Measurements from ENCODE around the gene AP1M1.

The AP1M1 gene

GRCh38 chr19:16157601-16158000, 40.1 kb upstream of the AP1M1 start:
- TF ChIP-seq, protein P1, sequence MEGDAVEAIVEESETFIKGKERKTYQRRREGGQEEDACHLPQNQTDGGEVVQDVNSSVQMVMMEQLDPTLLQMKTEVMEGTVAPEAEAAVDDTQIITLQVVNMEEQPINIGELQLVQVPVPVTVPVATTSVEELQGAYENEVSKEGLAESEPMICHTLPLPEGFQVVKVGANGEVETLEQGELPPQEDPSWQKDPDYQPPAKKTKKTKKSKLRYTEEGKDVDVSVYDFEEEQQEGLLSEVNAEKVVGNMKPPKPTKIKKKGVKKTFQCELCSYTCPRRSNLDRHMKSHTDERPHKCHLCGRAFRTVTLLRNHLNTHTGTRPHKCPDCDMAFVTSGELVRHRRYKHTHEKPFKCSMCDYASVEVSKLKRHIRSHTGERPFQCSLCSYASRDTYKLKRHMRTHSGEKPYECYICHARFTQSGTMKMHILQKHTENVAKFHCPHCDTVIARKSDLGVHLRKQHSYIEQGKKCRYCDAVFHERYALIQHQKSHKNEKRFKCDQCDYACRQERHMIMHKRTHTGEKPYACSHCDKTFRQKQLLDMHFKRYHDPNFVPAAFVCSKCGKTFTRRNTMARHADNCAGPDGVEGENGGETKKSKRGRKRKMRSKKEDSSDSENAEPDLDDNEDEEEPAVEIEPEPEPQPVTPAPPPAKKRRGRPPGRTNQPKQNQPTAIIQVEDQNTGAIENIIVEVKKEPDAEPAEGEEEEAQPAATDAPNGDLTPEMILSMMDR (IDR thresholded peaks at IDR 0.05; ENCODE audit: borderline replicate concordance, control extremely low read depth, extremely low read depth, insufficient read depth, missing control alignments) = no peak
- in situ Hi-C loops (cut with MboI; ENCODE audit: low sequenced_read_pairs, unreplicated experiment) = no loop called here
- no peak for DNase-seq (ENCODE audit: low spot score)

DNA sequence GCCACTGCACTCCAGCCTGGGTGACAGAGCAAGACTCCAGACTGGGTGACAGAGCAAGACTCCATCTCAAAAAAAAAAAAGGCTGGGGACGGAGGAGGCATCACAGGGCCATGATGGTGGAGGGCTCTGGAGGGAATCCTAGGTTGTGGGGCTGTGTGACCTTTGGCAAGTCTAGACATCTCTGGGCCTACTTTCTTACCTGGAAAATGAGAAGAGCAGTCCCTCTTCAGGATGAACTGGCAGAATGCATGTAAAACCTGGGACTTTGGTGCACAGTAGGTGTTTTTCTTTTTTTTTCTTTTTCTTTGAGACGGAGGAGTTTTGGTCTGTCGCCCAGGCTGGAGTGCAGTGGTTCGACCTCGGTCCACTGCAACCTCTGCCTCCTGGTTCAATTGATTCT, 38.1 kb upstream of the AP1M1 start:
- in situ Hi-C loops (cut with MboI; ENCODE audit: low sequenced_read_pairs, unreplicated experiment) = no loop called here
- TF ChIP-seq, protein P1 (IDR thresholded peaks at IDR 0.05; ENCODE audit: borderline replicate concordance, control extremely low read depth, extremely low read depth, insufficient read depth, missing control alignments) = no peak
- DNase-seq (ENCODE audit: low spot score) = no peak

GRCh38 chr19:16160445-16160942, 37.2 kb upstream of the AP1M1 start:
- in situ Hi-C loops (cut with MboI; ENCODE audit: low sequenced_read_pairs, unreplicated experiment) = no loop called here
- TF ChIP-seq, protein P1 (IDR thresholded peaks at IDR 0.05; ENCODE audit: borderline replicate concordance, control extremely low read depth, extremely low read depth, insufficient read depth, missing control alignments) = no peak
- DNase-seq (ENCODE audit: low spot score) = no peak

GRCh38 chr19:16160943-16161560, 36.7 kb upstream of the AP1M1 start:
- in situ Hi-C loops (cut with MboI; ENCODE audit: low sequenced_read_pairs, unreplicated experiment) = no loop called here
- no peak for DNase-seq (ENCODE audit: low spot score)
- TF ChIP-seq, protein P1 (IDR thresholded peaks at IDR 0.05; ENCODE audit: borderline replicate concordance, control extremely low read depth, extremely low read depth, insufficient read depth, missing control alignments) = no peak

GRCh38 chr19:16161840-16162239, 35.9 kb upstream of the AP1M1 start:
- DNase-seq (ENCODE audit: low spot score) = no peak
- in situ Hi-C loops (cut with MboI; ENCODE audit: low sequenced_read_pairs, unreplicated experiment) = no loop called here
- TF ChIP-seq, protein P1 (IDR thresholded peaks at IDR 0.05; ENCODE audit: borderline replicate concordance, control extremely low read depth, extremely low read depth, insufficient read depth, missing control alignments) = no peak

DNA sequence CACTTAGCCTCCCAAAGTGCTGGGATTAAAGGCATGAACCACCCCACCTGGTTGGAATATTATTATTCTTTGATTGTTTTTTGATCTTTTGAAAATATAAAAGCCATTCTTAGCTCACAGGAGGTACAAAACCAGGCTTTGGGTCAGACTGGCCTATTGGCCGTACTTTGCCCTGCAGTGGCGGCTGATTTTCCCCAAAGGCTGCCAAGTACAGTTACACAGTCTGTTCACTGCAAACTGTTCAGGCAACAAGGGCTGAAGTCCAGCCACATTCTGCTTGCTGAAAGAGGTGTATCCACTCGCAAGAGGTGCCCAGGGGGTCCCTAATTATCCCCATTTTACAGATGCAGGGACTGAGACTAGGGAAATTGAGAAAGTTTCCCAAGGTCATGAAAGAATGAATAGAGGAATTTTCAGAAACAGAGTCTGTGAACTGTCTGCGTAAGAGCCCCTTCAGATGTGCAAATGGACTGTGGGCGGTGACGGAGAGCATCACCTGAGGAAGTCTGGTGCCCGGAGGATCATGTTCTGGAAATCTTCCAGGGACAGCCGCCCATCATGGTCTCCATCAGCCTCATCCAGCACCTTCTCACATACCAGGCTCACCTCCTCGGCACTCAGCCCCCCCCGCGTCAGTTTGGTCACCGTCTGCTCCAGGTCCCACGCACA, 33.4 kb upstream of the AP1M1 start:
- DNase-seq (ENCODE audit: low spot score) = no peak
- in situ Hi-C loops (cut with MboI; ENCODE audit: low sequenced_read_pairs, unreplicated experiment) = no loop called here
- TF ChIP-seq, protein P1 (IDR thresholded peaks at IDR 0.05; ENCODE audit: borderline replicate concordance, control extremely low read depth, extremely low read depth, insufficient read depth, missing control alignments) = no peak
